Measurements from ENCODE around the gene KRTAP9-8. TPM values are rescaled to one million over a fixed set of nuclear protein-coding genes. Genes with fewer than 3 reads are reported as not detected.
"Not testable (repeated sequence)": the region's sequence is repeated elsewhere in the genome, so short reads cannot be mapped to it uniquely, and the experiment has no call there.

The KRTAP9-8 gene
- total and polyA plus RNA-seq, 11 donors: not detected

DNA sequence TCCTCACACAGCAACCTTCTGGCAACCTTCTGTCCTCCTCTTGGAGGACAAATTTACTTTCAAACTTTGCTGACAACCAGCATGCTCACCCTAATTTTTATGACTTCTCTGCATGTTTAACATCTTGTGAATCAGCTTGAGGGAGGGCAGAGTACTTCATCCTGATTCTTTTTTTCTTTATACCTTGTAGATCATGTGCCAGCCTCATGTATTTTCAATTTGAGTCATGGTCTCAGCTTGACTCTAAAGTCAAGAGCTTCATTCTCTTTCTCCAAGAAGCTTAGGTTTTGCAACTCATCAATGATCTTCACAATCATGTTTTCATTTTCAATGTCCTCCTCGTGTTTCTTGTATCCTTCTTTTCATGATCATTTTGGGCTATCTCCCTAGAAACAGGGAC lies 34.1 kb downstream of the KRTAP9-8 start:
- no peaks in the 10 kb centered on the region for H3K36me3 ChIP-seq
- ATAC-seq: no peak
- H3K27ac ChIP-seq: no peak overlapping the region
- no peak overlapping the region for H3K4me3 ChIP-seq
- DNase-seq: no peak
- H3K27me3 ChIP-seq: peaks cover 0 to 10% (median 0%) of the 10 kb centered on the region in 9 donors
- no peaks in the 10 kb centered on the region for H3K9me3 ChIP-seq
- TF ChIP-seq, protein P1, sequence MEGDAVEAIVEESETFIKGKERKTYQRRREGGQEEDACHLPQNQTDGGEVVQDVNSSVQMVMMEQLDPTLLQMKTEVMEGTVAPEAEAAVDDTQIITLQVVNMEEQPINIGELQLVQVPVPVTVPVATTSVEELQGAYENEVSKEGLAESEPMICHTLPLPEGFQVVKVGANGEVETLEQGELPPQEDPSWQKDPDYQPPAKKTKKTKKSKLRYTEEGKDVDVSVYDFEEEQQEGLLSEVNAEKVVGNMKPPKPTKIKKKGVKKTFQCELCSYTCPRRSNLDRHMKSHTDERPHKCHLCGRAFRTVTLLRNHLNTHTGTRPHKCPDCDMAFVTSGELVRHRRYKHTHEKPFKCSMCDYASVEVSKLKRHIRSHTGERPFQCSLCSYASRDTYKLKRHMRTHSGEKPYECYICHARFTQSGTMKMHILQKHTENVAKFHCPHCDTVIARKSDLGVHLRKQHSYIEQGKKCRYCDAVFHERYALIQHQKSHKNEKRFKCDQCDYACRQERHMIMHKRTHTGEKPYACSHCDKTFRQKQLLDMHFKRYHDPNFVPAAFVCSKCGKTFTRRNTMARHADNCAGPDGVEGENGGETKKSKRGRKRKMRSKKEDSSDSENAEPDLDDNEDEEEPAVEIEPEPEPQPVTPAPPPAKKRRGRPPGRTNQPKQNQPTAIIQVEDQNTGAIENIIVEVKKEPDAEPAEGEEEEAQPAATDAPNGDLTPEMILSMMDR (IDR thresholded peaks at IDR 0.05): no peak
- TF ChIP-seq POLR2A (IDR thresholded peaks at IDR 0.05): no peak
- no peaks in the 10 kb centered on the region for H3K4me1 ChIP-seq
- 51 to 55% (median 54%) methylated on average over 1 of the region's 1 CpG; no CpG with 5 or more reads in 1 of the 4 donors for WGBS, 4 donors
- intact Hi-C loops (cut with DNase I): no loop called here

DNA sequence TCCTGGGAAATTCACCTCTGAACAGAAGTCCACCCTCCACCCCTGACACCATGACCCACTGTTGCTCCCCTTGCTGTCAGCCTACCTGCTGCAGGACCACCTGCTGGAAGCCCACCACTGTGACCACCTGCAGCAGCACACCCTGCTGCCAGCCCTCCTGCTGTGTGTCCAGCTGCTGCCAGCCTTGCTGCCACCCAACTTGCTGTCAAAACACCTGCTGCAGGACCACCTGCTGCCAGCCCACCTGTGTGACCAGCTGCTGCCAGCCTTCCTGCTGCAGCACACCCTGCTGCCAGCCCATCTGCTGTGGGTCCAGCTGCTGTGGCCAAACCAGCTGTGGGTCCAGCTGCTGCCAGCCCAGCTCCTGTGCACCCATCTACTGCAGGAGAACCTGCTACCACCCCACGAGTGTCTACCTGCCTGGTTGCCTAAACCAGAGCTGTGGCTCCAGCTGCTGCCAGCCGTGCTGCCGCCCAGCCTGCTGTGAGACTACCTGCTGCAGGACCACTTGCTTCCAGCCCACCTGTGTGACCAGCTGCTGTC lies 37.9 kb downstream of the KRTAP9-8 start, which contains the start of gene KRTAP9-7:
Gene KRTAP9-7 (plus strand): TSS at position 51 of the 543 bp plus-strand sequence. CDS start 0 bp downstream, at position 51.
- not testable (repeated sequence) for H3K4me1 ChIP-seq, ATAC-seq, H3K4me3 ChIP-seq, H3K9me3 ChIP-seq, H3K36me3 ChIP-seq, H3K27ac ChIP-seq
- intact Hi-C loops (cut with DNase I): loop anchor here in 1 of 10 donors (2.0 kb wide), 1 partner anchor 13 kb away; no protein-coding TSS in a partner anchor
- peaks cover 0 to 16% (median 0%) of the 10 kb centered on the region in 9 donors for H3K27me3 ChIP-seq
- WGBS, 4 donors: 71 to 100% (median 74%) methylated on average over 1 to 3 of the region's 3 CpGs; no CpG with 5 or more reads in 1 of the 4 donors
- peak in 1 of 5 donors; percentile 37 for DNase-seq

GRCh38 chr17:41278176-41278955 lies 40.6 kb downstream of the KRTAP9-8 start:
- Histone ChIP-seq H3K4me3 (no peak overlapping the region), H3K27me3 (peaks cover 0 to 22% (median 0%) of the 10 kb centered on the region in 9 donors), H3K9me3 (peaks cover 0 to 3% (median 0%) of the 10 kb centered on the region in 12 donors), H3K4me1 (no peaks in the 10 kb centered on the region), H3K27ac (no peak overlapping the region), H3K36me3 (no peaks in the 10 kb centered on the region)
- DNase-seq (no peak), ATAC-seq (no peak)
- TF ChIP-seq, protein P1 (IDR thresholded peaks at IDR 0.05): no peak
- no peak for TF ChIP-seq POLR2A (IDR thresholded peaks at IDR 0.05)
- intact Hi-C loops (cut with DNase I): no loop called here
- WGBS, 4 donors: 78 to 85% (median 83%) methylated on average over 3 of the region's 3 CpGs

- Histone ChIP-seq H3K36me3 (no peaks in the 10 kb centered on the region), H3K4me1 (no peaks in the 10 kb centered on the region), H3K4me3 (no peak overlapping the region), H3K27me3 (peaks cover 0 to 19% (median 0%) of the 10 kb centered on the region in 9 donors), H3K9me3 (peaks cover 0 to 3% (median 0%) of the 10 kb centered on the region in 12 donors), H3K27ac (no peak overlapping the region)
- WGBS, 4 donors: 50 to 58% (median 53%) methylated on average over 3 of the region's 3 CpGs
- no peak for TF ChIP-seq POLR2A (IDR thresholded peaks at IDR 0.05)
- TF ChIP-seq, protein P1 (IDR thresholded peaks at IDR 0.05): no peak
- DNase-seq (no peak), ATAC-seq (no peak)
- intact Hi-C loops (cut with DNase I): no loop called here
These were observed 46.2 kb downstream of the KRTAP9-8 start for GRCh38 chr17:41284043-41284442.
